ENCODE measurements around the gene GRIP1. TPM values are rescaled to one million over a fixed set of nuclear protein-coding genes. Genes with fewer than 3 reads are reported as not detected.

The GRIP1 gene
- total and polyA plus RNA-seq, 2 donors (not counting 3 experiments of a cell fraction or from before 2014, with no cell fraction given) = 0.04 to 0.69 TPM

GRCh38 chr12:66550626-66551025 is 128.2 kb downstream of the GRIP1 start:
- peaks cover 0 to 3% of the 10 kb centered on the region in 2 experiments for H3K27me3 ChIP-seq (ENCODE audit: control insufficient read depth in 2 of 2, insufficient read depth in 2 of 2, low read length in 2 of 2)
- no TSS peak for BruUV-seq (replicated peaks)
- H3K4me2 ChIP-seq (ENCODE audit: insufficient read depth, low read length) = no peak overlapping the region
- no peak overlapping the region for H3K4me3 ChIP-seq (replicated peaks in 1 of 3; ENCODE audit: insufficient read depth in 1 of 3, low read depth in 1 of 3, low read length in 3 of 3)
- no peaks in the 10 kb centered on the region for H3K9me3 ChIP-seq (replicated peaks; ENCODE audit: control insufficient read depth, insufficient read depth, low read length)
- no peak overlapping the region for H3K9ac ChIP-seq (replicated peaks; ENCODE audit: extremely low read depth, insufficient read depth, low read length)
- DNase-seq (ENCODE audit: low read depth, low spot score) (peak; percentile 6), FAIRE-seq (no peak)
- H3K9me1 ChIP-seq (replicated peaks; ENCODE audit: control insufficient read depth, extremely low read depth, insufficient read depth, low read length) = no peaks in the 10 kb centered on the region
- no peaks in the 10 kb centered on the region for H3K4me1 ChIP-seq (ENCODE audit: control insufficient read depth, extremely low read depth, insufficient read depth, low read length)
- ChIA-PET POLR2A (no interaction called here), CTCF (no interaction called here)
- H3K79me2 ChIP-seq (ENCODE audit: control insufficient read depth, insufficient read depth, low read length) = no peaks in the 10 kb centered on the region
- no peaks in the 10 kb centered on the region for H3K36me3 ChIP-seq (ENCODE audit: control insufficient read depth in 2 of 2, extremely low read depth in 1 of 2, insufficient read depth in 2 of 2, low read length in 2 of 2)
- H3K27ac ChIP-seq (ENCODE audit: insufficient read depth, low read depth, low read length) = no peak overlapping the region
- dilution Hi-C loops (cut with MboI; ENCODE audit: extremely low pct_ligation_motif_present, low sequenced_read_pairs) = no loop called here
- no peak overlapping the region for H2AFZ ChIP-seq (ENCODE audit: low read depth, low read length)
- TF ChIP-seq POLR2A (IDR thresholded peaks at IDR 0.05; ENCODE audit: low read depth, low read length) (no peak), GATA2 (IDR thresholded peaks at IDR 0.05; ENCODE audit: insufficient read depth, insufficient read length, low read depth, low read length) (peak; percentile 59)
- H4K20me1 ChIP-seq (replicated peaks; ENCODE audit: control insufficient read depth, extremely low read depth, insufficient read depth, low read length) = no peaks in the 10 kb centered on the region
- intact Hi-C loops (cut with micrococcal nuclease) = loop anchor here (10.0 kb wide), 1 partner anchor 276 kb away; no protein-coding TSS in a partner anchor

GRCh38 chr12:66549050-66549389 is 129.9 kb downstream of the GRIP1 start:
- no TSS peak for BruUV-seq (replicated peaks)
- H3K79me2 ChIP-seq (ENCODE audit: control insufficient read depth, insufficient read depth, low read length) = no peaks in the 10 kb centered on the region
- no peak overlapping the region for H3K4me3 ChIP-seq (replicated peaks in 1 of 3; ENCODE audit: insufficient read depth in 1 of 3, low read depth in 1 of 3, low read length in 3 of 3)
- no peak overlapping the region for H3K9ac ChIP-seq (replicated peaks; ENCODE audit: extremely low read depth, insufficient read depth, low read length)
- peaks cover 0 to 3% of the 10 kb centered on the region in 2 experiments for H3K27me3 ChIP-seq (ENCODE audit: control insufficient read depth in 2 of 2, insufficient read depth in 2 of 2, low read length in 2 of 2)
- no peaks in the 10 kb centered on the region for H4K20me1 ChIP-seq (replicated peaks; ENCODE audit: control insufficient read depth, extremely low read depth, insufficient read depth, low read length)
- H3K36me3 ChIP-seq (ENCODE audit: control insufficient read depth in 2 of 2, extremely low read depth in 1 of 2, insufficient read depth in 2 of 2, low read length in 2 of 2) = no peaks in the 10 kb centered on the region
- DNase-seq (ENCODE audit: low read depth, low spot score) = no peak
- dilution Hi-C loops (cut with MboI; ENCODE audit: extremely low pct_ligation_motif_present, low sequenced_read_pairs) (no loop called here), intact Hi-C loops (cut with micrococcal nuclease) (no loop called here)
- ChIA-PET CTCF (interaction anchor here (0.9 to 1.4 kb wide), 3 partner anchors 14 to 19 kb away, joined by 3 to 5 read pairs (median 5); no protein-coding TSS in a partner anchor), POLR2A (no interaction called here)
- no peak for TF ChIP-seq JUN (IDR thresholded peaks at IDR 0.05; ENCODE audit: borderline replicate concordance, insufficient read depth, insufficient read length, low read depth)
- no peak for TF ChIP-seq MYC (IDR thresholded peaks at IDR 0.05; ENCODE audit: low read depth, low read length)
- no peak for TF ChIP-seq MAX (IDR thresholded peaks at IDR 0.05; ENCODE audit: insufficient read depth, insufficient read length)
- TF ChIP-seq POLR2A (IDR thresholded peaks at IDR 0.05; ENCODE audit: low read depth, low read length) = no peak
- TF ChIP-seq GATA2 (IDR thresholded peaks at IDR 0.05; ENCODE audit: insufficient read depth, insufficient read length, low read depth, low read length) = no peak
- TF ChIP-seq POLR2AphosphoS5 (IDR thresholded peaks at IDR 0.05; ENCODE audit: insufficient read depth, low read depth, low read length) = no peak
- TF ChIP-seq EZH2 (IDR thresholded peaks at IDR 0.05; ENCODE audit: borderline replicate concordance, low read depth, low read length, severe bottlenecking) = no peak
- TF ChIP-seq FOS (IDR thresholded peaks at IDR 0.05; ENCODE audit: borderline replicate concordance, insufficient read depth, low read length) = no peak
- TF ChIP-seq CTCF (IDR thresholded peaks at IDR 0.05; ENCODE audit: extremely low read depth in 1 of 2, insufficient read depth in 1 of 2, low read depth in 1 of 2, low read length in 2 of 2) = no peak
- no peaks in the 10 kb centered on the region for H3K4me1 ChIP-seq (ENCODE audit: control insufficient read depth, extremely low read depth, insufficient read depth, low read length)
- no peaks in the 10 kb centered on the region for H3K9me1 ChIP-seq (replicated peaks; ENCODE audit: control insufficient read depth, extremely low read depth, insufficient read depth, low read length)
- H2AFZ ChIP-seq (ENCODE audit: low read depth, low read length) = no peak overlapping the region
- FAIRE-seq = no peak
- H3K27ac ChIP-seq (ENCODE audit: insufficient read depth, low read depth, low read length) = no peak overlapping the region
- H3K4me2 ChIP-seq (ENCODE audit: insufficient read depth, low read length) = no peak overlapping the region
- H3K9me3 ChIP-seq (replicated peaks; ENCODE audit: control insufficient read depth, insufficient read depth, low read length) = no peaks in the 10 kb centered on the region

Data from endothelial cell of umbilical vein (primary cell).